Stimulated activated naive CD8-positive, alpha-beta T cell treated with anti-CD3 and anti-CD28 coated beads, Interleukin-15, Interleukin-2, amounts not matched to agents 100 U/mL and 50 U/mL, for 24 hours (primary cell): ENCODE measurements around the gene PF4V1.
"Not testable (repeated sequence)": the region's sequence is repeated elsewhere in the genome, so short reads cannot be mapped to it uniquely, and the experiment has no call there.

Experiments
- ATAC-seq: fragments of 150-1000 bp; cut with Tn5 transposase; one replicate; pipeline ENCODE4 v1.10.0; 2021
- DNase-seq: peaks from one replicate; pipeline ENCODE4 v3.0.0; 2021

PF4V1 gene

GRCh38 chr4:73870768-73871167, 17.7 kb downstream of the PF4V1 start:
- DNase-seq: no peak
- no peak for ATAC-seq

- no peak for DNase-seq
- ATAC-seq: no peak
Observed at GRCh38 chr4:73871511-73872310, 18.6 kb downstream of the PF4V1 start.

- DNase-seq (no peak), ATAC-seq (no peak)
Observed at GRCh38 chr4:73872316-73873108, 19.4 kb downstream of the PF4V1 start.

- DNase-seq (no peak), ATAC-seq (no peak)
Observed at GRCh38 chr4:73874386-73874785, 21.3 kb downstream of the PF4V1 start.

GRCh38 chr4:73875401-73875800, 22.3 kb downstream of the PF4V1 start:
- DNase-seq (no peak), ATAC-seq (no peak)

GRCh38 chr4:73883306-73883705, 30.2 kb downstream of the PF4V1 start:
- DNase-seq (no peak), ATAC-seq (no peak)

- DNase-seq (no peak), ATAC-seq (no peak)
Observed at GRCh38 chr4:73885574-73886267, 32.6 kb downstream of the PF4V1 start.

- DNase-seq (no peak), ATAC-seq (no peak)
Observed at GRCh38 chr4:73891326-73891725, 38.2 kb downstream of the PF4V1 start.

GRCh38 chr4:73891739-73892405, 38.8 kb downstream of the PF4V1 start:
- ATAC-seq: no peak
- DNase-seq: no peak

GRCh38 chr4:73892966-73893365, 39.9 kb downstream of the PF4V1 start:
- ATAC-seq: no peak
- no peak for DNase-seq

GRCh38 chr4:73894001-73894400, 40.9 kb downstream of the PF4V1 start:
- DNase-seq (no peak), ATAC-seq (no peak)

- no peak for ATAC-seq
- no peak for DNase-seq
Observed at GRCh38 chr4:73895201-73896175, 42.4 kb downstream of the PF4V1 start.

GRCh38 chr4:73896416-73896815, 43.3 kb downstream of the PF4V1 start:
- DNase-seq: no peak
- ATAC-seq: no peak

GRCh38 chr4:73897380-73898136, 44.5 kb downstream of the PF4V1 start:
- no peak for ATAC-seq
- DNase-seq: no peak

GRCh38 chr4:73899338-73899737, 46.2 kb downstream of the PF4V1 start:
- DNase-seq, ATAC-seq: not testable (repeated sequence)

- DNase-seq (no peak), ATAC-seq (no peak)
Observed at GRCh38 chr4:73901031-73901430, 47.9 kb downstream of the PF4V1 start.

GRCh38 chr4:73902038-73902637, 49.0 kb downstream of the PF4V1 start:
- DNase-seq (no peak), ATAC-seq (no peak)

GRCh38 chr4:73902817-73903547, 49.9 kb downstream of the PF4V1 start:
- no peak for ATAC-seq
- no peak for DNase-seq
